ENCODE data around the gene NBEA. TPM values are rescaled to one million over a fixed set of nuclear protein-coding genes. Genes with fewer than 3 reads are reported as not detected.
"Not testable (repeated sequence)": the region's sequence is repeated elsewhere in the genome, so short reads cannot be mapped to it uniquely, and the experiment has no call there.

The NBEA gene
- total RNA-seq, 1 experiment from 2014 or later: 4.1 TPM

- Histone ChIP-seq H4K20me1 (ENCODE audit: insufficient read depth) (no peaks in the 10 kb centered on the region), H3K27me3 (ENCODE audit: insufficient read depth, low read length) (no peaks in the 10 kb centered on the region), H3K9me3 (ENCODE audit: control insufficient read depth in 1 of 2, insufficient read depth in 1 of 2, low read depth in 1 of 2, low read length in 2 of 2) (no peaks in the 10 kb centered on the region), H3K4me2 (ENCODE audit: low read length) (no peak overlapping the region), H3K4me1 (ENCODE audit: control insufficient read depth in 1 of 2, insufficient read depth in 2 of 2, low read length in 2 of 2) (no peaks in the 10 kb centered on the region), H3K36me3 (ENCODE audit: control insufficient read depth in 1 of 2, insufficient read depth in 2 of 2, low read length in 2 of 2) (no peaks in the 10 kb centered on the region; a peak in 1 of 4 replicates), H3K9ac (ENCODE audit: low read length) (no peak overlapping the region), H3K27ac (ENCODE audit: low read depth, low read length) (no peak overlapping the region), H3K9me2 (ENCODE audit: insufficient read depth) (no peaks in the 10 kb centered on the region), H3K79me2 (ENCODE audit: insufficient read depth, low read length) (no peaks in the 10 kb centered on the region), H3K4me3 (replicated peaks in 1 of 2; ENCODE audit: low read depth in 1 of 2, low read length in 2 of 2) (no peak overlapping the region), H2AFZ (ENCODE audit: low read depth, low read length, poor library complexity, severe bottlenecking) (no peak overlapping the region)
- CTCF ChIA-PET: no interaction called here
- ATAC-seq (no peak), DNase-seq (ENCODE audit: low read depth, low spot score) (no peak)
- no peak for TF ChIP-seq ATF3 (IDR thresholded peaks at IDR 0.05)
- TF ChIP-seq ZNF274 (IDR thresholded peaks at IDR 0.05; ENCODE audit: low read depth, low read length): no peak
- no peak for TF ChIP-seq CTCF (IDR thresholded peaks at IDR 0.05 in 2 of 3, conservative IDR thresholded peaks at IDR 0.05 in 1 of 3; ENCODE audit: borderline replicate concordance in 1 of 3, insufficient read depth in 1 of 3, low read depth in 2 of 3, low read length in 2 of 3)
- TF ChIP-seq SIN3A (IDR thresholded peaks at IDR 0.05; ENCODE audit: low read depth): no peak
- TF ChIP-seq CEBPB (IDR thresholded peaks at IDR 0.05; ENCODE audit: low read depth): no peak
- no peak for TF ChIP-seq POLR2AphosphoS5 (IDR thresholded peaks at IDR 0.05; ENCODE audit: low read depth, low read length)
- RAD21 ChIA-PET (ENCODE audit: low non-redundant PET in 1 of 2, low total read pairs in 2 of 2, uncharacterized antibody in 2 of 2, unreplicated experiment in 2 of 2): no interaction called here
- no TSS peak for BruUV-seq (replicated peaks)
- POLR2A ChIA-PET: no interaction called here
- intact Hi-C loops (cut with micrococcal nuclease): no loop called here
Observed at GRCh38 chr13:35393886-35394285, 451.8 kb downstream of the NBEA start.

GRCh38 chr13:35408285-35408684, 466.2 kb downstream of the NBEA start:
- H3K4me3 ChIP-seq (replicated peaks in 1 of 2; ENCODE audit: low read depth in 1 of 2, low read length in 2 of 2); H4K20me1 ChIP-seq (ENCODE audit: insufficient read depth); DNase-seq (ENCODE audit: low read depth, low spot score); H3K27ac ChIP-seq (ENCODE audit: low read depth, low read length); H3K36me3 ChIP-seq (ENCODE audit: control insufficient read depth in 1 of 2, insufficient read depth in 2 of 2, low read length in 2 of 2); intact Hi-C loops (cut with micrococcal nuclease); H3K9me2 ChIP-seq (ENCODE audit: insufficient read depth); POLR2A ChIA-PET; H2AFZ ChIP-seq (ENCODE audit: low read depth, low read length, poor library complexity, severe bottlenecking); H3K4me2 ChIP-seq (ENCODE audit: low read length); H3K27me3 ChIP-seq (ENCODE audit: insufficient read depth, low read length); BruUV-seq (replicated peaks); CTCF ChIA-PET; ATAC-seq; RAD21 ChIA-PET (ENCODE audit: low non-redundant PET in 1 of 2, low total read pairs in 2 of 2, uncharacterized antibody in 2 of 2, unreplicated experiment in 2 of 2); H3K4me1 ChIP-seq (ENCODE audit: control insufficient read depth in 1 of 2, insufficient read depth in 2 of 2, low read length in 2 of 2); H3K79me2 ChIP-seq (ENCODE audit: insufficient read depth, low read length); H3K9ac ChIP-seq (ENCODE audit: low read length); H3K9me3 ChIP-seq (ENCODE audit: control insufficient read depth in 1 of 2, insufficient read depth in 1 of 2, low read depth in 1 of 2, low read length in 2 of 2): not testable (repeated sequence)
